Sigmoid colon (tissue), 7 donors: Measurements from ENCODE around the gene SLC22A31. TPM values are rescaled to one million over a fixed set of nuclear protein-coding genes. Genes with fewer than 3 reads are reported as not detected.

ENCODE experiments used
- DNase-seq: peaks from one replicate; pipeline ENCODE4 v3.0.0-alpha.2; 2019
- H3K27ac ChIP-seq, 4 donors: fragments of 200-600 bp; sonication (generic); one replicate each; pipeline ENCODE4 v1.5.1; 2016 to 2019; ENCODE audit warnings: mild to moderate bottlenecking in 1 of 4
- H3K27me3 ChIP-seq, 3 donors: fragments of 200-600 bp; sonication (generic); one replicate each; pipeline ENCODE4 v1.5.1; 2019; ENCODE audit warnings: mild to moderate bottlenecking in 1 of 3
- H3K36me3 ChIP-seq, 4 donors: fragments of 200-600 bp; sonication (generic); one replicate each; pipeline ENCODE4 v1.5.1; 2016 to 2019
- H3K4me1 ChIP-seq, 4 donors: fragments of 200-600 bp; sonication (generic); one replicate each; pipeline ENCODE4 v1.5.1; 2017 to 2019
- H3K4me3 ChIP-seq, 4 donors: fragments of 200-600 bp; sonication (generic); one replicate each; pipeline ENCODE4 v1.5.1; 2017 to 2019; ENCODE audit warnings: mild to moderate bottlenecking in 2 of 4, moderate library complexity in 1 of 4
- H3K9me3 ChIP-seq, 4 donors: fragments of 200-600 bp in 3 of 4; sonication (generic) in 3 of 4; one replicate each; pipeline versions ENCODE4 v1.5.1 to v1.6.1; 2013 to 2019
- EP300 ChIP-seq, 4 donors: sonication (generic); formaldehyde crosslinking; IDR thresholded peaks; one replicate each; pipeline ENCODE4 v1.6.1; 2017; ENCODE audit warnings: antibody characterized with exemption in 4 of 4
- POLR2A ChIP-seq, 2 donors: fragments of 450-650 bp; IDR thresholded peaks; one replicate each; pipeline ENCODE4 v1.6.1; 2016; ENCODE audit warnings: antibody characterized with exemption in 2 of 2, mild to moderate bottlenecking in 2 of 2, moderate library complexity in 2 of 2
- POLR2AphosphoS5 ChIP-seq, 4 donors: sonication (generic); formaldehyde crosslinking; IDR thresholded peaks; one replicate each; pipeline ENCODE4 v1.6.1; 2017; ENCODE audit warnings: antibody characterized with exemption in 4 of 4
- WGBS, 2 donors: extraction: QIAGEN DNeasy Blood & Tissue Kit; methylation state at CpG; one replicate each; pipeline ENCODE4 v1.1.7; 2013; 5-methylcytosine and 5-hydroxymethylcytosine counted together
- intact Hi-C: fragments of 100-400 bp; cut with DNase I; formaldehyde crosslinking; loops from one replicate; pipeline ENCODE4 v1.15.1; 2023
- polyA plus RNA-seq, 3 donors: library from polyadenylated mRNA; stranded (reverse); fragments of 200-250 nt; gene quantifications; one replicate each; pipeline ENCODE4 v1.2.3, GENCODE V29; 2013
- total RNA-seq, 4 donors: library from RNA; depleted of rRNA; stranded (reverse); fragments of >200 nt; gene quantifications; one replicate each; pipeline ENCODE4 v1.1.0, GENCODE V29; 2016
- TF ChIP-seq, protein P1 (sequence below), 4 experiments: fragments of 450-650 bp in 3 of 4; fragments of 200-600 bp in 1 of 4; IDR thresholded peaks; one replicate each; pipeline ENCODE4 v1.5.1; 2016 to 2019; ENCODE audit warnings: antibody characterized with exemption in 4 of 4, mild to moderate bottlenecking in 3 of 4, moderate library complexity in 2 of 4
- donor health status: healthy with polysubstance abuse.
- donor health status: Bipolar disorder and iron deficiency.
- donor health status: healthy.

Gene SLC22A31
- total and polyA plus RNA-seq, 7 donors = 0.87 TPM; not detected in 6

DNA sequence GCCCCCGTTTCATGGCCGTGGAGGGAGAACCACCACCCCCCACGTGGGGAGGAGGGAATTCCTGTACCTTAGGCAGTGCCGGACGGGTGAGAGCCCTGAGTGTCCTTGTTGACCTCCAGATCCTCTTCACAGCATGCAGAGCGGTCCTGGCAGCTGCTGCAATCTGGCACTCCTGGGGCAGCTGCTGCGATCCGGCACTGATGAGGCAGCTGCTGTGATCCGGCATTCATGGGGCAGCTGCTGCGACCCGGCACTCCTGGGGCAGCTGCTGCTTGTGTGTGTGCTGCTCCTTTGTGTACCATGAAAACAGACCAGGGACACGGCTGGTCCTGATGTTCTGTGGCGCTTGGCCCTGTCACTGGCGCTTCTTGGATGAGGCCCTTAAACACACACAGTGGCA lies 29.9 kb upstream of the SLC22A31 start:
- Histone ChIP-seq H3K9me3 (peaks cover 0 to 5% (median 0%) of the 10 kb centered on the region in 4 donors), H3K27me3 (no peaks in the 10 kb centered on the region), H3K27ac (no peak overlapping the region), H3K4me3 (no peak overlapping the region), H3K36me3 (peaks cover 28 to 85% (median 49%) of the 10 kb centered on the region in 4 donors), H3K4me1 (no peaks in the 10 kb centered on the region)
- TF ChIP-seq EP300 (IDR thresholded peaks at IDR 0.05) = no peak
- TF ChIP-seq POLR2AphosphoS5 (IDR thresholded peaks at IDR 0.05) = no peak
- no peak for TF ChIP-seq POLR2A (IDR thresholded peaks at IDR 0.05)
- DNase-seq = no peak
- WGBS, 2 donors = 96 to 97% methylated on average over 14 of the region's 14 CpGs
- intact Hi-C loops = no loop called here

DNA sequence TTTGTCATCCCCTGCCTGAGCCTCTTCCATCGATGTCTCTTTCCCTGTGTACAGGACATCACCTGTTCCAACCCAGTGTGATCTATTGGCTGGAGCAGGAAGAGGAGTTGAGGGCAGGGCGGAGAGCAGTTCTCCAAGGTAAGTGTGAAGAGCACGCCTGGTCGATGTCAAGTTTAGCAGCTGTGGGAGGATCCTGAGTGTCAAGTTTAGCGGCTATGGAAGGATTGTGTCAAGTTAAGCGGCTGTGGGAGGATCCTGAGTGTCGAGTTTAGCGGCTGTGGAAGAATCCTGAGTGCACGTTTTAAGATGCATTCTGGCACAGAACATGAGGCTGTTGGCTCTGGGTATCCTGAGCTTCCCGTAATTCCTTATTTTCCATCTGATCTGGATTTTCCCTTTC lies 24.3 kb upstream of the SLC22A31 start:
- peaks cover 0 to 5% (median 0%) of the 10 kb centered on the region in 4 donors for H3K9me3 ChIP-seq
- no peak for DNase-seq
- TF ChIP-seq POLR2A (IDR thresholded peaks at IDR 0.05) (no peak), EP300 (IDR thresholded peaks at IDR 0.05) (no peak), POLR2AphosphoS5 (IDR thresholded peaks at IDR 0.05) (no peak)
- TF ChIP-seq, protein P1, sequence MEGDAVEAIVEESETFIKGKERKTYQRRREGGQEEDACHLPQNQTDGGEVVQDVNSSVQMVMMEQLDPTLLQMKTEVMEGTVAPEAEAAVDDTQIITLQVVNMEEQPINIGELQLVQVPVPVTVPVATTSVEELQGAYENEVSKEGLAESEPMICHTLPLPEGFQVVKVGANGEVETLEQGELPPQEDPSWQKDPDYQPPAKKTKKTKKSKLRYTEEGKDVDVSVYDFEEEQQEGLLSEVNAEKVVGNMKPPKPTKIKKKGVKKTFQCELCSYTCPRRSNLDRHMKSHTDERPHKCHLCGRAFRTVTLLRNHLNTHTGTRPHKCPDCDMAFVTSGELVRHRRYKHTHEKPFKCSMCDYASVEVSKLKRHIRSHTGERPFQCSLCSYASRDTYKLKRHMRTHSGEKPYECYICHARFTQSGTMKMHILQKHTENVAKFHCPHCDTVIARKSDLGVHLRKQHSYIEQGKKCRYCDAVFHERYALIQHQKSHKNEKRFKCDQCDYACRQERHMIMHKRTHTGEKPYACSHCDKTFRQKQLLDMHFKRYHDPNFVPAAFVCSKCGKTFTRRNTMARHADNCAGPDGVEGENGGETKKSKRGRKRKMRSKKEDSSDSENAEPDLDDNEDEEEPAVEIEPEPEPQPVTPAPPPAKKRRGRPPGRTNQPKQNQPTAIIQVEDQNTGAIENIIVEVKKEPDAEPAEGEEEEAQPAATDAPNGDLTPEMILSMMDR (IDR thresholded peaks at IDR 0.05) = no peak
- 98% methylated on average over 10 of the region's 10 CpGs for WGBS, 2 donors
- intact Hi-C loops = no loop called here
- H3K4me3 ChIP-seq = no peak overlapping the region
- H3K27me3 ChIP-seq = no peaks in the 10 kb centered on the region
- H3K27ac ChIP-seq = no peak overlapping the region
- no peaks in the 10 kb centered on the region for H3K4me1 ChIP-seq
- H3K36me3 ChIP-seq = peaks cover 42 to 93% (median 65%) of the 10 kb centered on the region in 4 donors

DNA sequence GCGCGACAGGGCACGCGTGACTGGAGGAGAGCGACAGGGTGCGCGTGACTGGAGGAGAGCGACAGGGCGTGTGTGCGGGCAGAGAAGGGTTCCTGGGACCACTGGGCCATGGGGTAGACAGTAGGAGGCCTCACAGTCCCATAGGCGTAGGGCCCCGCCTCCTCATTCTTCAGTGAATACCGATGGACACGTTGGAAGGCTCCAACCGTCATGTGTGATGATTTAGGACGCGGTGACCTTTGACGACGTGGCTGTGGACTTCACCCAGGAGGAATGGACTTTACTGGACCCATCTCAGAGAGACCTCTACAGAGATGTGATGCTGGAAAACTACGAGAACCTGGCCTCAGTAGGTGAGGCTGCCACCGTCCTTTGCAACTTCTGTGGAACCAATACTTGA lies 22.6 kb upstream of the SLC22A31 start:
- peaks cover 0 to 16% (median 16%) of the 10 kb centered on the region in 4 donors for H3K4me1 ChIP-seq
- TF ChIP-seq POLR2A (IDR thresholded peaks at IDR 0.05) (no peak), EP300 (IDR thresholded peaks at IDR 0.05) (no peak), POLR2AphosphoS5 (IDR thresholded peaks at IDR 0.05) (no peak)
- TF ChIP-seq, protein P1 (IDR thresholded peaks at IDR 0.05) = no peak

DNA sequence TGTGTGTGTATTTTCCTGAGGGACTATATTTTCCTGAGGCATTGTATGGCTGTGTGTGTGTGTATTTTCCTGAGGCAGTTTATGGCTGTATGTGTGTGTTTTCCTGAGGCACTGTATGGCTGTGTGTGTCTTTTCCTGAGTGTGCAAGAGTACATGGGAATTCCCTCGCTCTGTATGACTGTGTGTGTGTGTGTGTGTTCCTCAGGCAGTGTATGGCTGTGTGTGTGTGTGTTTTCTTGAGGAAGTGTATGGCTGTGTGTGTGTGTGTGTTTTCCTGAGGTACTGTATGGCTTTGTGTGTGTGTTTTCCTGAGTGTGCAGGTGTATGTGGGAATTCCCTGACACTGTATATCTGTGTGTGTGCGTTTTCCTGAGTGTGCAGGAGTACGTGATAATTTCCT lies 21.3 kb upstream of the SLC22A31 start:
- Histone ChIP-seq H3K27ac (no peak overlapping the region), H3K4me3 (no peak overlapping the region), H3K36me3 (peaks cover 25 to 65% (median 37%) of the 10 kb centered on the region in 4 donors), H3K27me3 (no peaks in the 10 kb centered on the region), H3K4me1 (peaks cover 0 to 21% (median 19%) of the 10 kb centered on the region in 4 donors), H3K9me3 (no peaks in the 10 kb centered on the region)
- TF ChIP-seq, protein P1 (IDR thresholded peaks at IDR 0.05) = no peak
- TF ChIP-seq EP300 (IDR thresholded peaks at IDR 0.05) = no peak
- TF ChIP-seq POLR2AphosphoS5 (IDR thresholded peaks at IDR 0.05) = no peak
- TF ChIP-seq POLR2A (IDR thresholded peaks at IDR 0.05) = no peak
- intact Hi-C loops = no loop called here
- no peak for DNase-seq
- WGBS, 2 donors = 94% methylated on average over 3 of the region's 3 CpGs

More for the DNA sequence above, 22.6 kb upstream of the SLC22A31 start:
- intact Hi-C loops = no loop called here
- H3K4me3 ChIP-seq = no peak overlapping the region
- no peak overlapping the region for H3K27ac ChIP-seq
- DNase-seq = no peak
- WGBS, 2 donors = 96 to 97% methylated on average over 21 of the region's 21 CpGs
- no peaks in the 10 kb centered on the region for H3K27me3 ChIP-seq
- peaks cover 0 to 5% (median 0%) of the 10 kb centered on the region in 4 donors for H3K9me3 ChIP-seq
- H3K36me3 ChIP-seq = peaks cover 33 to 78% (median 50%) of the 10 kb centered on the region in 4 donors

DNA sequence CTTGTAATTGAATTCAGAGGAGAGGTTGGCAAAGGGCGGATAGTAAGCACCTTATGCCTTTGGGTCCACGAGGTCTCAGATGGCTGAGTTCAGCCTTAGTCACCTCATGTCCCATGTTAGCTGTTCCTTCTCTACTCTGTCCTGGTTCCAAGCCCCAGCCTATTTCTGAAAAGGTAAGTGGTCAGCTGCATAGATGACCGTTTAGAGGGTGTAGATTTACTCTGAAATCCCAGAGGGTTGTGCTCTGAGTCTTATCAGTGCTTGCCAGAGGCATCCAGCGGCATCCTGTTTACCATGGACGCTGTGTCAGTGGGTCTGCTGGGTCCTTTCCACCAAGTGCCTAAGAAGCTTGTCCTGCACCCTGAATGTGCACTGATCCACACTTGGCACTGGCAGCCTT lies 19.0 kb upstream of the SLC22A31 start:
- Histone ChIP-seq H3K27ac (no peak overlapping the region), H3K4me3 (no peak overlapping the region), H3K27me3 (no peaks in the 10 kb centered on the region), H3K9me3 (no peaks in the 10 kb centered on the region), H3K4me1 (peaks cover 0 to 33% (median 31%) of the 10 kb centered on the region in 4 donors), H3K36me3 (peaks cover 14 to 44% (median 27%) of the 10 kb centered on the region in 4 donors)
- no peak for DNase-seq
- intact Hi-C loops = loop anchor here (5.0 to 10.0 kb wide), 4 partner anchors 127 to 1265 kb away; partner anchors contain the start of genes ACSF3, BANP, GALNS and TRAPPC2L
- 74 to 80% methylated on average over 5 of the region's 5 CpGs for WGBS, 2 donors
- no peak for TF ChIP-seq EP300 (IDR thresholded peaks at IDR 0.05)
- no peak for TF ChIP-seq POLR2A (IDR thresholded peaks at IDR 0.05)
- TF ChIP-seq, protein P1 (IDR thresholded peaks at IDR 0.05) = no peak
- TF ChIP-seq POLR2AphosphoS5 (IDR thresholded peaks at IDR 0.05) = no peak
